HG02970 (cell line): ENCODE results near the gene GRK5.

Experiments used
- ATAC-seq: cut with Tn5 transposase; IDR thresholded peaks from one replicate; pipeline ENCODE4 v1.9.1; 2021; ENCODE audit warnings: mild to moderate bottlenecking, moderate library complexity, moderate number of reproducible peaks; ENCODE audit not compliant: unreplicated experiment, low FRiP score

GRK5 gene

DNA sequence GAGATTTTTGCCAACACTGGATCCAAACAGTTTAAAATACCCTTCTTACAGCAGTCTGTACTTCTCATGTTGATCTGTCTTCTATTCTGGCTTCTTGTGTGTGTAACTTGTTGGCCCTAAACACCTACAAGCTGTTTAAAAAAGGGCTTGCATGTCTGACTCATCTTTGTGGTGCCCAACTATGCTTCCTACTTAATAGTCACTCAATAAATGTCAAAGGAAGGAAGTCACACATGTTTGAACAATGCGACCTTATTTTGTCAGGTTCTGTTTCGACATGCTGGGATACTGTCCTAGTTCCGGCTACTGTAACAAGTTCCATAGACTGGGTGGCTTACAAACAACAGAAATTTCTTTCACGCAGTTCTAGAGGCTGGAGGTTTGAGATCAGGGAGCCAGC is 9.4 kb upstream of the GRK5 start:
- no peak for ATAC-seq

GRCh38 chr10:119198438-119198837 is 8.9 kb upstream of the GRK5 start:
- ATAC-seq = no peak

DNA sequence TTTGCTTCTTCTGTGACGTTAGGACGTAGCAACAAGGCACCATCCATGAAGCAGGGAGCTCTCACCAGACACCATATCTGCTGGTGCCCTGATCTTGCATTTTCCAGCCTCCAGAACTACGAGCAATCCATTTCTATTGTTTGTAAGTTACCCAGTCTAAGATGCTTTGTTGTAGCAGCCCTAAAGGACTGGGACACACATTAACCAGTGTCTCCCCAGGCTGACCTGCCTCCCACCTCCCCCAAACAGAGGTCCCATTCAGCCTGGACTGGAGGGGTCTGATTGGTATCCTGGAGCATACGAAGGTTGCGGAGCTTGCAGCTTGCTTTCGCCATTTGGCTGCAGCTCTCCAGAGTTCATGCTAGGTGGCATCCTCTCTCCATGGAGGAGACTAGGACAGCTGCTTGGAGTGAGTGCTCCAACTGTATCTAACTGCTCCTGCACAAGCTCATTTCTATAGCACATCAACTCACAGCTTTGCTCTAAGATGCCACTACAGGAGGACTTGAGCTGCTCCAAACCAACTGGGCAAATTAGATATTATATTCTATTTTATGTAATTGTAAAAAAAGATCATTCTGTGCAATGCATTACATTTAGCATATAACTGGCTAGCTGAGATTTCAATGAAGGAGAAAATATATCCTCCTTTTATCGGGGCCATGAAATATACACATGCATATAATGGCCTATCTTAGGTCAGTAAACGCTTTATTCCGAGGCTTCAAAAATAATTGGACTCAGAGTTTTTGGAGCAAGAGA is 8.0 kb upstream of the GRK5 start:
- no peak for ATAC-seq

- no peak for ATAC-seq
Measured at GRCh38 chr10:119201233-119201632, 6.1 kb upstream of the GRK5 start.

GRCh38 chr10:119203006-119203405 is 4.4 kb upstream of the GRK5 start:
- no peak for ATAC-seq

DNA sequence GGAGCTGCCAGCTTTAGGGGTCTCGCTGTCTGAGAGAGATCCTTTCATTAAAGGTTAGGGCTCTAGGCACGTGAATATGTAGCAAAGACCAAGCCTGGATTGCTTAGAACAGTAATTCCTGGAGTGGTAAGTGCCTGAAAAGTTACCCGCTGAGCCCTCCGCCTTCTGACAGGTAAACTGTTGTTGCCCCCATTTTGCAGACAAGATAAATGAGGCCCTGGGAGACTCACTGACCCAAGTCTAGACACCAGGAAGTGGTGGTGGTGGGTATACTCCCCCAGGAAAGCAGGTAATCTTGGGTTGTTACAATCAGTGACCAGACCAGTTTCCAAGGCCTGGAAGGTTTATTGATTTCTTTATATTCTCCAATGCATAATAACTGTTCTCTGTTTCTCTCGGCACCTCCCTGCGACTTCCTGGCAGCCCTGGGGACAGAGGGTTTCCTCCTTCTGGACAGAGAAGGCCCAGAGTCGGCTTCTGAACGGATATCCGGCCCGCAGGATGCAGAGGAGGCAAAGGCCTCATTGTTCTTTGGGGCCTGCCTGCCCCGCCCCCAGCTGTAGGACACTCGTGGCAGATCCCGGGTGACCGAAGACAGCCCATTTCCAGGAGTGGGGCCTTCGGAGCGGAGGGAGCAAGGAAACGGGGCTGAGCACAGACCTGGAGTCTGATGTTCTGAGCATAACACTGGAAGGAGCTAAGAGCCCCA is 1.3 kb upstream of the GRK5 start:
- peak; percentile 12 for ATAC-seq

DNA sequence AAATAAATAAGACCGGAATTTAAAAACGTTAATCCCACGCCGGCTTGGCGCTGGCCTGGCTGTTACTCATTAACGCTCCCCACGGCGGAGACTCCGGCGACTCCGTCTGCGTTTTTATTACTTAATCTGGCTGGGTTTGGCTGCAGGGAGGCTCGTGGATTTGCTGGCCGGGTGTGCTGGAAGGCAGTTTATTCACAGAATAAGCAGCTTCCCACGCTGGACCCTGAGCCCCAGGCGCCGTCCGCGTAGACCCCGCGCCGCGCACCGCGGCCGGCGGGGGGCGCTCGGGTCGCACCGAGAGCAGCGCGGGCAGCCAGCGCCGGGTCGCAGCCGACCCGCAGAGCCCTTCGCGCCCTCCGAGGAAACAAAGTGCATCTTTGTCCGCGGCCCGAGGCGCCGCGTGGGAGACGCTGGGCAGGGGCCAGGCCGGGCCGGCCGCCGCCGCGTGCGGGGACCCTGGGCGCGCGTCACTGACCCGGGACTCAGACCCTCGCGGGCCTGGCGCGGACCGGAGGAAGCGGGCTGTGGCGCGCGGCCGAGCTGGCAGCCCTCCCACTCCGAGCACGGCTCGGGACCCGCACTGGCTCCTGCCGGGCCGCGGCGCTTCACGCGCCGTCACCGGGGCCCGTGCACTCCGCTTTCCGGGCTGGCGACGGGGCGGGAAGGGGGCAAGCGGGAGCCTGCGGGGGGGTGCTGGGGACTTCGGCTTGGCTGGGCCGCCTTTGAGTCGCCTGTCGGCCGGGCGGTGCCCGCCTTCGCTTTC is 587 bp upstream of the GRK5 start:
- peak; percentile 49 for ATAC-seq

DNA sequence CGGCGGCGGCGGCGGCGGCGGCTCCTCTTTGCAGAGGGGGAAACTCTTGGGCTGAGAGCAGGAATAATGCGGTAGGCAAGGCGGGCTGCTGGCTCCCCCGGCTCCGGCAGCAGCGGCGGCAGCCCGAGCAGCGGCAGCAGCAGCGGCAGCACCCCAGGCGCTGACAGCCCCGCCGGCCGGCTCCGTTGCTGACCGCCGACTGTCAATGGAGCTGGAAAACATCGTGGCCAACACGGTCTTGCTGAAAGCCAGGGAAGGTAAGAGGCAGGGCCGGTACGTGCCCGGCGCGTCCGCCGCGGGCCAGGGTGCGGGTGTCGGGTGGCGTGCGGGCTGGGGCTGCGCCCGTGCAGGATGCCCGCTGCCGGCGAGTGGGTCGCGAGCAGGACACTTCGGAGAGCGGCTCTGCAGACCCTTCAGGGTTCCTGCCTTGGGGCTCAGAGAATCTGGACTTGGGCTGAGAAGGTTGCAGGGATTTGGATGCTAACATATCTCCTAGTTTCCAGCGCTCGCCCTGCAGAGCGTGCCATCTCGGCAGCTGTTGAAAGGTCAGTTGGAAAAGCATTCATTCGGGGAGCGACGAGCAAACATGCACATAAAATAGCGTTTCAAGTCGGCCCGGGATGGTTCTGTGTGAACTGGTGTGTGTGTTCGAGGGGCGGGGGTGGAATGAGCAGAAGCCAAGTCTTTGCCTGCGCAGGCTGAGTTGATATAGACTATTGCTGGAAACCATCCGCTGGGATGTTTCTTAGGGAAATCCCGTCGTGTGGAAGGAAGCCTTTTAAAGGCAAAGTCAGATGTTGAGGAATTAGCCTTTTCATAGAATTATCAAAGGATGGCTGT is 562 bp downstream of the GRK5 start:
- peak; percentile 14 for ATAC-seq

DNA sequence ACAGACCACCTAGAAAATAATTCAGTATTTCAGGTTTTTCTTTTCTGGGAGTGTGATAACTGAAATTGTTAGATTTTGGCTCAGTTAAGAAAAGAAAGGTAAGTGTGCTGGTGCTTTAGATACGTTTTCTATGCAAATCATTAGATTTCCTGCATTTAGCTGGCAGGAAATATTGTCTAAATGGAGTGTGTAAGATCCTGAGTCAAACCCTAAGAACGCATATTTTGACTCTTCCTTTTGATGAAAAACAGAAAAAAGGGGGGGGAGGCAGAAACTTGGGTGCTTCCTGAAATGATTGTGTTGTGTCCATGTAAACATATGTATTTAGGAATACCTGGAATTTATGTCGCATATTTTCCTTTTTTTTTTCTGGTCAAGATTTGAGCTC is 1.2 kb downstream of the GRK5 start:
- no peak for ATAC-seq

GRCh38 chr10:119209035-119209735 is 1.8 kb downstream of the GRK5 start:
- no peak for ATAC-seq

DNA sequence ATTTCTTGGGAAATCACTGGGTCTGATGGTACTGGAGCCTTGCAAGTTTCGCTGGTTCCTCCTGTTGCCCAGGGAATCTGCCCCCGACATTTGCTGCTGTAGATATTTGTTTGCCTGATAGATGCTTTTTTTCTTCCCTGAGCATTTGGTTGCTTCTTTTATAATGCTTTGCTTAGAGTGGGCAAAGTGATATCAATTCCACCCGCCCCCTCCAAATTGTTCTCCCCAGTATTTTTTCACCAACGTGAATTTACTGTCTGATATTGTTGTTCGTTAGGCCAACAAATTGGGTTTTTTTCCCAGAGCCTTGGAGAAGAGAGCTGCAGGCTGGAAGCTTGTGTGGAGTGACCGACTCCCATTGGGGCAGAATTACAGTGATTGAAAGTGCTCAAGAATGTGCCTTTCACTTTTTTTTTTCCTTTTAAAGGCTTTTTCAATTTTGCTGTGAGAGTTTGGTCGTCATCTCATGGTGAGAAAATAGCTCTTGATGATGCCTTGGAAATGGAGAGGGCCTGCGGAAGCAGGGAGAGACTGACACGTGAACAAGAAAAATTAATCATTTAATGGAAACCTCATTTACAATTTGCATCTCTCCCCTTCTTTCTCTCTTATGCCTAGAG is 2.5 kb downstream of the GRK5 start:
- no peak for ATAC-seq

DNA sequence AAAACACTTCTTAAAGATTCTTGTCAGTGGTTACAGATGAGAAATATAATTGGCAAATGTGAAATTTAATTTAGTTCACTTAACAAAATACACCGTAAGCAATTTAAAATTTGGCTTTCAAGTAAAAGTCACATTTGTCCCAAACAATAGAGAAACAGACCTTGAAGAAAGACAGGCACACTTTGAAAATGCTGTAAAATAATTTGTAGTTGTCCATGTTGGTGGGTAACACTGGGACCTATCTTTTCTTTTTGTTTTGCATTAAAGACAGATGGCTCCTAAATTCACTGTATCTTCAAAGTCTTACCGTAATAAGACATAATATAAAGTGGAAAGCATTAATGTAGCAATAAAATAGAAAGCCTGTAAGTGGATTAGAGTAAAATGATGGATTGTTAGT is 3.3 kb downstream of the GRK5 start:
- no peak for ATAC-seq

GRCh38 chr10:119211176-119211575 is 3.8 kb downstream of the GRK5 start:
- ATAC-seq = no peak

DNA sequence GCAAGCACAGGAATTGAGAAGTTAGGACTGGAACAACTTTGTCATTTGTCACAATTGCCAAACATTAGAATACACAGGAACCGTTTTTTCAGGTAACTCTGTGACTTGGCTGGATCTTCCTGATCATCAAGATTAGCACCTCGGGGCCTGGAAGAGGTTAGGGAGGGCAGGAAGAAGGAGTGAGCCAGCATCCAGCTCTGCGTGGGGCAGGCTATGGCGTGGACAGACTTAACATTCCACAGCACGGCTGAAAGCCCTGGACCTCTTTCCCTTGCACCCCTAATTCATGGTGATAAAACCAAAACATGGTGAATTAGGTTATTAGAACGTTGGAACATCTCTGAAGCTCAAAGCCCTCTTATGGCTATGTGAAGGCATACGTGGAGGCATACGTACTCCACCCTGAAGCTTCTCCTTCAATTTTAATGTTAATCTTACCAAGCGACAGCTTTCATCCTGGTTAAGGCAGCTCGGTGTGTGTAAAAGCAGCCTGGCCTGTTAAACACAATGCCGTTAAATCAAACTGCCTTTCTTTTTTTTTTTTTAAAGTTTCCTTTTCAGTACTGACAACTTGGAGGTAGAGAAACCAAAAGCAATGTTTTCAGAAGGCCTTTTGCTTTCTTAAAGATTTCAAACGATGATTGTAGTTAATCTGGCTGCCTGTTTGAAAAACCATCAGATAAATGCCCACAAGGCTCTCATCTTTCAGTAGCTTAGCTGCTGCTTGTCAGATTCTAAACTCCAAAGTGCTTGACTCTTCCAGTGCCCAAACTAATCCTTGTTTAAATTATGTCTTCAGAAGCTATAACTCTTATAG is 4.5 kb downstream of the GRK5 start:
- no peak for ATAC-seq

DNA sequence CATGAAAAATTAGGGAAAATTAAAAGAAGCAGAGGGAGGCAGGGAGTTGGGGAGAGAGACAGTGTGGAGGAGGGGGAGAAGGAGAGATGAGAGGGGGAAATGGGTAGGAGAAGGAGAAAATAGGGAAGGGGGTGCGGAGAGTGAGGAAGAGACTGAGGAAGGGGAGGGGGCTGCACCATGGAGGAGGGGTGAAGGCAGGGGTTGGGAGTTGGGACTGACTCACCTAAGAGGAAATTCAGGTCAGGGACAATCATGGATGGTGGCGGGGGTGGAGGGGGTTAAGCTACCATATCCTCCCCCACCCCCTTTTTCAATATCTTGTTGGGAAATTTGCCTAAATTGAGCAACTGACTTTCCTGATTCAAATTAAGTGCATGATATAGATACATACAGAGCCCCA is 8.0 kb downstream of the GRK5 start:
- no peak for ATAC-seq

- ATAC-seq = no peak
Measured at GRCh38 chr10:119216127-119216526, 8.8 kb downstream of the GRK5 start.

DNA sequence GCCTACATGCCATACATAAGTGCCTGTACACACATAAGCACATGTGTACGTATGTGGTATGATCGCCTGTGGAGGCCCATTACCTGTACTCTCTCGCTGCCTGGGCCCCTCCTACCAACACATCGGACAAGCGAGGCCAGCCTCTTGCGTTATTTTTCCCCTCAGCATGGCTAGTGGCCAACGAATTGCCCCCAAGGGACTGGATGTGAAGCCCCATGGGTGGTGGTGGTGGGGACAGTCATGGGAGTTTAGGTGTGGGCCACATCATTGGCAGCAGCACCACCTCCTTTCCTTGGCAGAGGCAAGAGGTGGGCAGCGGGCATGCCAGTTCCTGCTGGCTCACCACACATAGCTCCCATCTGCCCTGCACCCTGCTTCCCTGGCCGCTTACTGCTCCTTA is 10.0 kb downstream of the GRK5 start:
- ATAC-seq = no peak

- ATAC-seq = no peak
Measured at GRCh38 chr10:119217991-119218490, 10.7 kb downstream of the GRK5 start.
